AG04449 (cell line): ENCODE results near the gene TMEM181.
"Not testable (repeated sequence)": the region's sequence is repeated elsewhere in the genome, so short reads cannot be mapped to it uniquely, and the experiment has no call there.

ENCODE experiments used
- CTCF ChIA-PET: fragments of 350-600 bp; formaldehyde crosslinking; extraction: SDS; loops from one replicate; lab custom pipeline; 2021; ENCODE audit warnings: antibody characterized with exemption; lab: Yijun Ruan, JAX
- POLR2A ChIA-PET: fragments of 400-600, 350-600 bp; formaldehyde crosslinking; extraction: SDS; loops from one replicate; lab custom pipeline; 2020; ENCODE audit warnings: antibody characterized with exemption, inconsistent platforms; lab: Yijun Ruan, JAX
- DNase-seq: peaks from one replicate; pipeline ENCODE4 v3.0.0-alpha.2; 2010; ENCODE audit warnings: low read depth, low spot score
- H3K4me3 ChIP-seq: 2 replicates; pipeline ENCODE4 v1.5.1; 2011; ENCODE audit warnings: low read depth, mild to moderate bottlenecking, control low read depth, low read length
- TF ChIP-seq, protein P1 (sequence below): IDR thresholded peaks from one replicate; pipeline ENCODE4 v1.5.1; 2011; ENCODE audit warnings: mild to moderate bottlenecking, moderate library complexity, low read length, control low read depth, inconsistent platforms; ENCODE audit not compliant: insufficient read depth; ENCODE audit errors: missing control alignments

TMEM181 gene

GRCh38 chr6:158521759-158522158 lies 38.1 kb upstream of the TMEM181 start:
- TF ChIP-seq, protein P1, sequence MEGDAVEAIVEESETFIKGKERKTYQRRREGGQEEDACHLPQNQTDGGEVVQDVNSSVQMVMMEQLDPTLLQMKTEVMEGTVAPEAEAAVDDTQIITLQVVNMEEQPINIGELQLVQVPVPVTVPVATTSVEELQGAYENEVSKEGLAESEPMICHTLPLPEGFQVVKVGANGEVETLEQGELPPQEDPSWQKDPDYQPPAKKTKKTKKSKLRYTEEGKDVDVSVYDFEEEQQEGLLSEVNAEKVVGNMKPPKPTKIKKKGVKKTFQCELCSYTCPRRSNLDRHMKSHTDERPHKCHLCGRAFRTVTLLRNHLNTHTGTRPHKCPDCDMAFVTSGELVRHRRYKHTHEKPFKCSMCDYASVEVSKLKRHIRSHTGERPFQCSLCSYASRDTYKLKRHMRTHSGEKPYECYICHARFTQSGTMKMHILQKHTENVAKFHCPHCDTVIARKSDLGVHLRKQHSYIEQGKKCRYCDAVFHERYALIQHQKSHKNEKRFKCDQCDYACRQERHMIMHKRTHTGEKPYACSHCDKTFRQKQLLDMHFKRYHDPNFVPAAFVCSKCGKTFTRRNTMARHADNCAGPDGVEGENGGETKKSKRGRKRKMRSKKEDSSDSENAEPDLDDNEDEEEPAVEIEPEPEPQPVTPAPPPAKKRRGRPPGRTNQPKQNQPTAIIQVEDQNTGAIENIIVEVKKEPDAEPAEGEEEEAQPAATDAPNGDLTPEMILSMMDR: no peak
- no peak for DNase-seq
- H3K4me3 ChIP-seq: no peak overlapping the region
- ChIA-PET POLR2A (no interaction called here), CTCF (no interaction called here)

GRCh38 chr6:158522616-158523015 lies 37.3 kb upstream of the TMEM181 start:
- TF ChIP-seq, protein P1: no peak
- ChIA-PET CTCF (no interaction called here), POLR2A (no interaction called here)

GRCh38 chr6:158524311-158524710 lies 35.6 kb upstream of the TMEM181 start:
- TF ChIP-seq, protein P1: no peak

More at GRCh38 chr6:158522616-158523015, 37.3 kb upstream of the TMEM181 start:
- no peak for DNase-seq
- H3K4me3 ChIP-seq: no peak overlapping the region

GRCh38 chr6:158527858-158528257 lies 32.0 kb upstream of the TMEM181 start:
- H3K4me3 ChIP-seq, DNase-seq, POLR2A ChIA-PET: not testable (repeated sequence)
- CTCF ChIA-PET: interaction anchor here (1.9 kb wide), 1 partner anchor 8 kb away, joined by 6 read pairs; no protein-coding TSS in a partner anchor

More at GRCh38 chr6:158524311-158524710, 35.6 kb upstream of the TMEM181 start:
- DNase-seq: no peak
- CTCF ChIA-PET: no interaction called here
- POLR2A ChIA-PET: no interaction called here
- H3K4me3 ChIP-seq: no peak overlapping the region

DNA sequence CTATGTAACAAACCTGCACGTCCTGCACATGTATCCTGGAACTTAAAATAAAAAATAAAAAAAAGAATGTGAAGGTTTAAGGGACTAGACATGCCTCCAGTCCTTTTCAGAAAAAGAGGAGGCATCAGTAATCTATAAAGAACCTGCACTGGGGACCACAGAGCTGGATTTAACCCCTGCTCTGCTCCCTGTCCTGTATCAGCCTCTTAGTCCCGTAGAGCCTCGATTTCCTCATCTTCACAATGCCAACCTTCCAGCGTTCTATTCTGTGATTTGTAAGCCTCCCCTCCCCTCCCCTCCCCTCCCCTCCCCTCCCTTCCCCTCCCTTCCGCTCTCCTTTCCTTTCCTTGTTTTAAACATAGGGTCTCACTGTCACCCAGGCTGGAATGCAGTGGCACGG lies 31.1 kb upstream of the TMEM181 start:
- no peak overlapping the region for H3K4me3 ChIP-seq
- POLR2A ChIA-PET: no interaction called here
- CTCF ChIA-PET: interaction anchor here (0.6 to 1.9 kb wide), 2 partner anchors 9 to 307 kb away, joined by 3 to 6 read pairs; no protein-coding TSS in a partner anchor
- TF ChIP-seq, protein P1: no peak
- DNase-seq: no peak

- POLR2A ChIA-PET: no interaction called here
Observed at GRCh38 chr6:158529629-158530028, 30.3 kb upstream of the TMEM181 start.

More at GRCh38 chr6:158529629-158530028, 30.3 kb upstream of the TMEM181 start:
- no peak overlapping the region for H3K4me3 ChIP-seq
- CTCF ChIA-PET: interaction anchor here (0.6 to 1.0 kb wide), 2 partner anchors 11 to 308 kb away, joined by 3 read pairs; no protein-coding TSS in a partner anchor
- TF ChIP-seq, protein P1: no peak
- no peak for DNase-seq
